ENCODE results near the gene PRKG1. TPM values are rescaled to one million over a fixed set of nuclear protein-coding genes. Genes with fewer than 3 reads are reported as not detected.

Gene PRKG1
- total RNA-seq, 4 donors from 2014 or later: 24.0 to 89.1 (median 45.7) TPM

- H3K27me3 ChIP-seq: no peaks in the 10 kb centered on the region
- no peak overlapping the region for H3K27ac ChIP-seq
- no peak for DNase-seq
- H3K4me3 ChIP-seq: no peak overlapping the region
- no peaks in the 10 kb centered on the region for H3K4me1 ChIP-seq
- no peaks in the 10 kb centered on the region for H3K36me3 ChIP-seq
- TF ChIP-seq CTCF (IDR thresholded peaks at IDR 0.05) (no peak), POLR2A (IDR thresholded peaks at IDR 0.05) (no peak)
- no peaks in the 10 kb centered on the region for H3K9me3 ChIP-seq
Measured at GRCh38 chr10:51544933-51545332, 470.6 kb downstream of the PRKG1 start.

GRCh38 chr10:51547941-51548340 is 473.7 kb downstream of the PRKG1 start:
- no peak overlapping the region for H3K27ac ChIP-seq
- no peak for TF ChIP-seq POLR2A (IDR thresholded peaks at IDR 0.05)
- TF ChIP-seq CTCF (IDR thresholded peaks at IDR 0.05): no peak
- DNase-seq: no peak
- H3K4me1 ChIP-seq: no peaks in the 10 kb centered on the region
- H3K9me3 ChIP-seq: no peaks in the 10 kb centered on the region
- H3K36me3 ChIP-seq: no peaks in the 10 kb centered on the region
- no peak overlapping the region for H3K4me3 ChIP-seq
- H3K27me3 ChIP-seq: no peaks in the 10 kb centered on the region

DNA sequence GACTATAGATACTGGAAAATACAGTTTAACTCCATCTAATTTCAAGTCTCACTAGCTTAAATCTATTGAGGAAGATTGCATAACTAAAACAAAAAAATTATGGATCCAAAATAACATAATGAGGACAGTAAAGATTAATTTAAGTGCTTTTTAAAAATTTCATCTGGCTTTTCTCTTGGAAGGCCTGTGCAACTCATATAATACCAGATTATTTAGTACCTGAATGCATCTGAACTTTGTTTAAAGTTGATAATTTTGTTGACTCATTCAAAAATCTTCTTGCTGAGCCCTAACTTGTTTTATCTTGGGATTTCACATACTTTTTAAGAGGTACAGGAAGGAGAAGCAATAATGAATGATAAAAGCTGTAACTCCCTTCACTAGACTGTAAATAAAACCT is 478.6 kb downstream of the PRKG1 start:
- Histone ChIP-seq H3K27ac (no peak overlapping the region), H3K36me3 (no peaks in the 10 kb centered on the region), H3K4me1 (no peaks in the 10 kb centered on the region), H3K4me3 (no peak overlapping the region), H3K27me3 (no peaks in the 10 kb centered on the region), H3K9me3 (no peaks in the 10 kb centered on the region)
- no peak for DNase-seq
- TF ChIP-seq CTCF (IDR thresholded peaks at IDR 0.05): no peak
- TF ChIP-seq POLR2A (IDR thresholded peaks at IDR 0.05): no peak

- TF ChIP-seq POLR2A (IDR thresholded peaks at IDR 0.05) (no peak), CTCF (IDR thresholded peaks at IDR 0.05) (no peak)
- DNase-seq: no peak
- no peaks in the 10 kb centered on the region for H3K27me3 ChIP-seq
- H3K4me1 ChIP-seq: no peaks in the 10 kb centered on the region
- H3K9me3 ChIP-seq: no peaks in the 10 kb centered on the region
- no peak overlapping the region for H3K27ac ChIP-seq
- H3K36me3 ChIP-seq: no peaks in the 10 kb centered on the region
- H3K4me3 ChIP-seq: no peak overlapping the region
Measured at GRCh38 chr10:51564896-51565510, 490.7 kb downstream of the PRKG1 start.

DNA sequence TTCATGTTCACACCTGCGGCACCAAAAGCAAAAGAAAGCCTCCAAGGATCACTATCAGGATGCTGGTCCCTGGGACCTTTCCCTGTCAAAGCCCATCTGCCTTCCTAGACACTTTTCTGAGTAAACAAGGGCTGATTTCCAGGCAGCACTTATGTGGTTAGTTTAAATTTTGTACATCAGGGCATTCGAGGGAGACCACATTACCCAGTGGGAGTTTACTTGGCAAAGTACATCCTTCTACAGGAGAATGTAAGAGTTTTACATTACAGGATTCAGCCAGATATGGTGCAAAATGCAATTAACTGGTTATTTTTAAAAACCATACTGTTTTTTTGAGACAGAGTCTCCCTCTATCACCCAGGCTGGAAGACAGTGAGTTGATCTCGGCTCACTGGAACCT is 493.0 kb downstream of the PRKG1 start:
- Histone ChIP-seq H3K36me3 (no peaks in the 10 kb centered on the region), H3K27ac (no peak overlapping the region), H3K9me3 (no peaks in the 10 kb centered on the region), H3K27me3 (no peaks in the 10 kb centered on the region), H3K4me3 (no peak overlapping the region), H3K4me1 (no peaks in the 10 kb centered on the region)
- no peak for TF ChIP-seq CTCF (IDR thresholded peaks at IDR 0.05)
- no peak for TF ChIP-seq POLR2A (IDR thresholded peaks at IDR 0.05)
- DNase-seq: no peak

DNA sequence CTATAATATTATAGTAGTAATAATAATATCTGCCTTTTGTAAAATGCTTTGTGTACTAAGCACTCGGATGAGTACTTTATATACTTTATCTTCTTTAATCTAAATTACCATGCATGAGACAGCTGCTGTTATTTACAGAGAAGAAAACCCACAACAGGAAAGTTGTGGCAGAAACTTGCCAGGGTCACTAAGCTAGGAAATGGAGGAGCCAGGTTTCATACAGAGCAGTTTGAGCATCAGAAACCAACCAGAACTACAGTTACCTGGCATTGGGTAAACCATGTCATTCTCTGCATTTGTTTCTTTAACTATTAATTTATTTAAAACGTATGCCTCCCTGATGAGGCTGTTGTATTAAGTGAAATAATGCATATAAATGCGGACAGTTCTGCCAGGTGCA is 495.2 kb downstream of the PRKG1 start:
- no peaks in the 10 kb centered on the region for H3K9me3 ChIP-seq
- H3K4me1 ChIP-seq: no peaks in the 10 kb centered on the region
- H3K4me3 ChIP-seq: no peak overlapping the region
- H3K36me3 ChIP-seq: no peaks in the 10 kb centered on the region
- TF ChIP-seq CTCF (IDR thresholded peaks at IDR 0.05) (no peak), POLR2A (IDR thresholded peaks at IDR 0.05) (no peak)
- no peak for DNase-seq
- H3K27me3 ChIP-seq: no peaks in the 10 kb centered on the region
- no peak overlapping the region for H3K27ac ChIP-seq

All from Peyer's patch (tissue), 4 donors.